OCI-LY7 (cell line): ENCODE results near the gene GTF2H1.

Experiments
- CTCF ChIP-seq: fragments of 200-600 bp; sonication (generic); conservative IDR thresholded peaks from 2 replicates; pipeline ENCODE4 v1.5.1; 2014; ENCODE audit warnings: mild to moderate bottlenecking, antibody characterized with exemption, low read length, moderate library complexity, mixed read lengths
- EZH2phosphoT487 ChIP-seq: fragments of 200-600 bp; sonication (generic); IDR thresholded peaks from 2 replicates; pipeline ENCODE4 v1.6.1; 2018; ENCODE audit warnings: low read depth, borderline replicate concordance, mild to moderate bottlenecking, mixed run types, antibody characterized with exemption, low read length, moderate library complexity, mixed read lengths

- TF ChIP-seq EZH2phosphoT487 (no peak), CTCF (no peak)
Observed at GRCh38 chr11:18394928-18395734, 72.8 kb downstream of the GTF2H1 start.
